Left ventricle myocardium inferior (tissue), 1 donor: ENCODE measurements around the gene DCAF8. TPM values are rescaled to one million over a fixed set of nuclear protein-coding genes. Genes with fewer than 3 reads are reported as not detected.

Experiments
- DNase-seq: peaks from one replicate; pipeline ENCODE4 v3.0.0-alpha.2; 2020
- H3K27ac ChIP-seq: fragments of 200-600 bp; replicated peaks from 2 replicates; pipeline ENCODE4 v1.8.0; 2021
- H3K27me3 ChIP-seq: fragments of 200-600 bp; 2 replicates; pipeline ENCODE4 v1.8.0; 2021; ENCODE audit warnings: low read depth
- H3K36me3 ChIP-seq: fragments of 200-600 bp; 2 replicates; pipeline ENCODE4 v1.8.0; 2021
- H3K4me1 ChIP-seq: fragments of 200-600 bp; 2 replicates; pipeline ENCODE4 v1.8.0; 2021
- H3K4me3 ChIP-seq: fragments of 200-600 bp; 2 replicates; pipeline ENCODE4 v1.8.0; 2021; ENCODE audit warnings: mild to moderate bottlenecking, moderate library complexity
- H3K9me3 ChIP-seq: fragments of 200-600 bp; replicated peaks from 2 replicates; pipeline ENCODE4 v1.8.0; 2021
- intact Hi-C: fragments of 100-400 bp; cut with micrococcal nuclease; formaldehyde crosslinking; loops from one replicate; pipeline ENCODE4 v1.11.0; 2022
- total RNA-seq: library from RNA; stranded (reverse); fragmentation: NEBNext Ultra II Directional; extraction: Animal tissue kit (Norgen Biotek cat#: 25700); gene quantifications from one replicate; pipeline ENCODE4 v1.2.1, GENCODE V29; 2021
- TF ChIP-seq, protein P1 (sequence below): fragments of 200-600 bp; IDR thresholded peaks from 2 replicates; pipeline ENCODE4 v1.8.0; 2021; ENCODE audit warnings: antibody characterized with exemption, mild to moderate bottlenecking, borderline replicate concordance
- donor health status: DM: no; HTN: yes; CAD: no; lungs with severe emphysema.

The DCAF8 gene
- total RNA-seq, 1 donor from 2014 or later, result 162 TPM

DNA sequence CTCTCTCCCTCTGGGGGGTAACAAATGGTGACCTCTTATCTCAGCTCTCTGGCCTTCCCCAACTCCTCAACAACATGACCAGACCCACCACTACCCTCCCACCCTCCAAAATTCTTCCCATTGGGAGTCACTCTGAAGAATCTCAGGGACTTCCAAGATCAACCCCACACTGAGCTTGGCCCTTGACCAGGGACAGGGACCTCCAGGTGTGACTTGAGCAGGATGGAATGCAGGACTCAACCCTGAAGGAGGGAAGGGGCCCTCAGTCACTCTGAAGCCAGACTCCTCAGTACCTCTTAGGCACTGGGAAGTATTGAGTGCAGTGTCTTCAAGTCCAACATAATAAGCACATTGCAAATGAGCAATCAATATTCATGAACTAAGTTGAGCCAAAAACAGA is 70.1 kb downstream of the DCAF8 start:
- Histone ChIP-seq H3K36me3 (no peaks in the 10 kb centered on the region), H3K27ac (peak overlapping the region; percentile 2), H3K9me3 (no peaks in the 10 kb centered on the region), H3K4me3 (no peak overlapping the region), H3K27me3 (no peaks in the 10 kb centered on the region), H3K4me1 (peaks cover 45% of the 10 kb centered on the region)
- no peak for DNase-seq
- intact Hi-C loops, result loop anchor here (10.0 kb wide), 1 partner anchor 63 kb away; no protein-coding TSS in a partner anchor
- TF ChIP-seq, protein P1, sequence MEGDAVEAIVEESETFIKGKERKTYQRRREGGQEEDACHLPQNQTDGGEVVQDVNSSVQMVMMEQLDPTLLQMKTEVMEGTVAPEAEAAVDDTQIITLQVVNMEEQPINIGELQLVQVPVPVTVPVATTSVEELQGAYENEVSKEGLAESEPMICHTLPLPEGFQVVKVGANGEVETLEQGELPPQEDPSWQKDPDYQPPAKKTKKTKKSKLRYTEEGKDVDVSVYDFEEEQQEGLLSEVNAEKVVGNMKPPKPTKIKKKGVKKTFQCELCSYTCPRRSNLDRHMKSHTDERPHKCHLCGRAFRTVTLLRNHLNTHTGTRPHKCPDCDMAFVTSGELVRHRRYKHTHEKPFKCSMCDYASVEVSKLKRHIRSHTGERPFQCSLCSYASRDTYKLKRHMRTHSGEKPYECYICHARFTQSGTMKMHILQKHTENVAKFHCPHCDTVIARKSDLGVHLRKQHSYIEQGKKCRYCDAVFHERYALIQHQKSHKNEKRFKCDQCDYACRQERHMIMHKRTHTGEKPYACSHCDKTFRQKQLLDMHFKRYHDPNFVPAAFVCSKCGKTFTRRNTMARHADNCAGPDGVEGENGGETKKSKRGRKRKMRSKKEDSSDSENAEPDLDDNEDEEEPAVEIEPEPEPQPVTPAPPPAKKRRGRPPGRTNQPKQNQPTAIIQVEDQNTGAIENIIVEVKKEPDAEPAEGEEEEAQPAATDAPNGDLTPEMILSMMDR, result no peak

DNA sequence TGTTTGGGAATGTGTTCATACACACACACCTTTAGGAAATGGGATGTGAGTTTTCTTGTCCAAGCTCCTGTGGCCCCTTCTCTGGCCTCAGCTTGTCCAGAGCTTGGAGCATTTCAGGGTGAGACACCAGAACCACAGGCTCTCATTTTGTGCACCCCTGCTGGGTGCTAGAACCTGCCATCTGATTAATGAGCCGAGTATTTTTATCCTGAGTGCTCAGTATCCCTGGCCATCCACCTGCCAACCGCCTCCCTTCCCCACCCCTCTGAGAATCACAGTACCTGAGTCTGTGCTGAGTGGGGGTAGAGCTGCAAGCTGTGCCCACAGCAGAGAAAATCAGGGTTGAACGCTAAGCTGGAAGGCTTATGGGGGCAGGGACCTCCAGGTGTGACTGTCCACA is 70.6 kb downstream of the DCAF8 start:
- Histone ChIP-seq H3K4me3 (no peak overlapping the region), H3K27me3 (no peaks in the 10 kb centered on the region), H3K27ac (no peak overlapping the region), H3K4me1 (peaks cover 42% of the 10 kb centered on the region), H3K9me3 (no peaks in the 10 kb centered on the region), H3K36me3 (no peaks in the 10 kb centered on the region)
- intact Hi-C loops, result loop anchor here (10.0 kb wide), 1 partner anchor 63 kb away; no protein-coding TSS in a partner anchor
- TF ChIP-seq, protein P1, result no peak
- DNase-seq, result no peak

DNA sequence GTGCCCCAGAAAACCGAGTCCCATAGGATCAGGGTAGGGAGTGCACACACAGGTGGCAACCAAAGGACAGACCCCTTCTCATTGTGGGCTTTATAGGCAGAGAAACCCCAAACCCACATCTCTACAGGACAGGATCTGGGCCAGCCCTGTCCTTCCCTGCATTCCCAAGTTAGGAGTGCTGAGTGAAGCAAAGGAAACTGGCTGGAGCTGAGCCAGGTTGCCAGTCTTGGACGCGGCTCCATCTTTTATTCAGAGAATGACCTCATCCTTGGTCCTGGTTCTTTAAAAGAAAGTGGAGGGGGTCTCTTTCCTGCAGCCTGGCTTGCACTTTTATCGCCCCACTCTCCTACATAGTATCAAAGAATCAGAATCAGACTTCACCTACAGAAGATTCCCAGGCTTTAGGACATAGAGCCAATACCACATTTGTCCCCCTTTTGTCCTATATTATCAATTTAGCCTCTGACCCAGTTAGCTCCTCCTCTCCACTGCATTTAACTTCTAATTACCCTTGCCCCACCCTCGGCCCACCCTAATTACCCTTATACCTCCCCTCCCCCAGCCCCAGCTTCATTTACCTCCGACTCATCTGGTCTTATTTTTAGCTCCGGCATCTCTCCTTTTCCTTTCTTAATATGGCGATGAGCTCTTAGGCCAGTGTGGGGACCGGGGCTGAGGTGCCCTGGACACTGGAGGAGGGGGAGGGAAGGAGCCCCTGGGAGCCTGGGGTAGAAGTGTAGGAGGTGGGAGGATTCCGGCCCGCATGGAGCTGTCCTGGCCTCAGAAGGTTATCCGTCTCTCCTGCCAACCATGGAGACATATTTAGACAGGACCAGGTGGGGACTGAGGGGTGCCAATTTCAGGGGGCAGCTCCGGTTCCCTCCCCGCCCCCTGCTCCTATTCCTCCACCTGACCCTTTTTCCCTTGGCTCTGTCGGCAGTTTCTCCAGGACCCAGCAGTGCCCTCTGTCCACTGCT is 72.4 kb downstream of the DCAF8 start, which contains the start of gene CASQ1:
TSS of gene CASQ1 (plus strand) at position 927 of the 977 bp plus-strand sequence. CDS start 177 bp downstream, outside the sequence.
- H3K27ac ChIP-seq, result peak within 1 kb of the TSS; percentile 40
- H3K27me3 ChIP-seq, result no peaks in the 10 kb centered on the region
- no peaks in the 10 kb centered on the region for H3K36me3 ChIP-seq
- TF ChIP-seq, protein P1, result no peak
- H3K4me3 ChIP-seq, result peak within 1 kb of the TSS; percentile 38
- intact Hi-C loops, result loop anchor here (10.0 kb wide), 1 partner anchor 65 kb away; no protein-coding TSS in a partner anchor
- DNase-seq, result peak; percentile 51
- no peaks in the 10 kb centered on the region for H3K9me3 ChIP-seq
- peaks cover 42% of the 10 kb centered on the region for H3K4me1 ChIP-seq

DNA sequence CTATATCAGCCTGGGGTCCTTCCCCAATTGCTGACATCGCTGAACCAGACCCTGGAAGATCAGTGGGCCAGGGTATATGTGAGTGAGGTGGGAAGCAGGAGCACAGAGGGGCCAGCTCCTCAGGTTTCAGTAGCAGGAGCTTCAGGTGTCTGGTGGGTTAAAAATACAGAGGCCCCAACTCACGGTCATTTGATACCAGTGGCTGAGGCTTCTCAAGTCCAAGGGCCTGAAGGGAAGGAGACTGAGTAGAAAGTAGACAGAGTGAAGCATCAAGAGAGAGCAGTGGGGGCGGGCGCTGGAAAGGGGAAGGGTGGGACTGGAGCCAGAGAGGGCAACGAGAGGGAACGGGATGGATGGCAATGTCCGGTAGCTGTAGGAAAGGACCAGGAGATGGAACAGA is 74.0 kb downstream of the DCAF8 start:
- no peaks in the 10 kb centered on the region for H3K36me3 ChIP-seq
- no peak overlapping the region for H3K4me3 ChIP-seq
- H3K27me3 ChIP-seq, result no peaks in the 10 kb centered on the region
- DNase-seq, result no peak
- no peak overlapping the region for H3K27ac ChIP-seq
- intact Hi-C loops, result no loop called here
- TF ChIP-seq, protein P1, result no peak
- H3K4me1 ChIP-seq, result peaks cover 37% of the 10 kb centered on the region
- H3K9me3 ChIP-seq, result no peaks in the 10 kb centered on the region

DNA sequence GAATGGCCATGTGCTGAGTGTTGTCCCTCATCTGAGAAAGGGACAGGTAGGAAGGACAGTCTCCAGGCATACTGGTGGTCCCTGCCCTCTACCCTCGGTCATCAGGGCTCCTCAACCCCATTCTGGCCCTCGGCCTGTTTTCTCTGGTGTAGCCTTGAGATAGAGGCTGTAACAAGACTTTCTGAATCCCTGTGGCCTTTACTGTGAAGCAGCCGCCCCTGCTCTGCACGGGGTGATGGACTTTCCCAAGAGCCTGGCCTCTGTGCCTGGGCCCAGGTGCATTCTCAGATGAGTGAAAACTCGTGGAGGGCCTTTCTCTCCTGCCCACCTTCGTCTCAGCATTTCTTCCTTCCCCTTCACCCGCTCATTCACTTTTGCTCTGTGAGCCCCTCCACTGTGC is 74.9 kb downstream of the DCAF8 start:
- TF ChIP-seq, protein P1, result no peak
- DNase-seq, result no peak
- Histone ChIP-seq H3K4me3 (no peak overlapping the region), H3K27ac (no peak overlapping the region), H3K27me3 (no peaks in the 10 kb centered on the region), H3K36me3 (no peaks in the 10 kb centered on the region), H3K4me1 (peaks cover 30% of the 10 kb centered on the region), H3K9me3 (no peaks in the 10 kb centered on the region)
- intact Hi-C loops, result no loop called here
